Progenitor cell of endocrine pancreas (in vitro differentiated cells): ENCODE measurements around the gene RNF126. TPM values are rescaled to one million over a fixed set of nuclear protein-coding genes. Genes with fewer than 3 reads are reported as not detected.
"Not testable (repeated sequence)": the region's sequence is repeated elsewhere in the genome, so short reads cannot be mapped to it uniquely, and the experiment has no call there.

ENCODE experiments used
- DNase-seq: peaks from one replicate; pipeline ENCODE4 v3.0.0; 2021; ENCODE audit warnings: low spot score; ENCODE audit not compliant: unreplicated experiment
- H3K27ac Mint-ChIP-seq: 2 replicates; pipeline ENCODE4 v1.8.0; 2021; ENCODE audit warnings: mild to moderate bottlenecking, moderate library complexity, mixed read lengths
- H3K27me3 Mint-ChIP-seq: 2 replicates; pipeline ENCODE4 v1.8.0; 2021; ENCODE audit warnings: mixed read lengths
- H3K36me3 Mint-ChIP-seq: 2 replicates; pipeline ENCODE4 v1.8.0; 2022; ENCODE audit warnings: mixed read lengths; ENCODE audit not compliant: insufficient read depth
- H3K4me1 Mint-ChIP-seq: 2 replicates; pipeline ENCODE4 v1.8.0; 2021; ENCODE audit warnings: low read depth, mixed read lengths
- H3K4me3 Mint-ChIP-seq: 2 replicates; pipeline ENCODE4 v1.8.0; 2021; ENCODE audit warnings: low read depth, mild to moderate bottlenecking, moderate library complexity, mixed read lengths
- H3K9me3 Mint-ChIP-seq: 2 replicates; pipeline ENCODE4 v1.8.0; 2021; ENCODE audit warnings: low read depth, mixed read lengths
- CTCF ChIP-seq: fragments of 200-600 bp; sonication (generic); IDR thresholded peaks from one replicate; pipeline ENCODE4 v1.5.0; 2021; ENCODE audit warnings: antibody characterized with exemption, mild to moderate bottlenecking; ENCODE audit not compliant: unreplicated experiment
- total RNA-seq: library from RNA; stranded (reverse); gene quantifications from 2 replicates; pipeline ENCODE4 v1.2.1, GENCODE V29; 2021

The RNF126 gene
- total RNA-seq, 1 donor from 2014 or later = 37.3 TPM

GRCh38 chr19:610801-611480 is 52.1 kb downstream of the RNF126 start:
- TF ChIP-seq CTCF = no peak
- no peak overlapping the region for H3K27ac Mint-ChIP-seq
- no peaks in the 10 kb centered on the region for H3K9me3 Mint-ChIP-seq
- no peak overlapping the region for H3K4me3 Mint-ChIP-seq
- no peaks in the 10 kb centered on the region for H3K27me3 Mint-ChIP-seq
- H3K36me3 Mint-ChIP-seq = peaks cover 9% of the 10 kb centered on the region
- DNase-seq = no peak
- no peaks in the 10 kb centered on the region for H3K4me1 Mint-ChIP-seq

- no peak for DNase-seq
- Mint-ChIP-seq H3K27me3 (no peaks in the 10 kb centered on the region), H3K36me3 (peaks cover 5% of the 10 kb centered on the region), H3K4me3 (no peak overlapping the region), H3K9me3 (no peaks in the 10 kb centered on the region), H3K4me1 (no peaks in the 10 kb centered on the region), H3K27ac (no peak overlapping the region)
- no peak for TF ChIP-seq CTCF
These were observed 52.8 kb downstream of the RNF126 start for GRCh38 chr19:610071-610800.

GRCh38 chr19:609004-609346 is 54.0 kb downstream of the RNF126 start:
- no peaks in the 10 kb centered on the region for H3K27me3 Mint-ChIP-seq
- H3K36me3 Mint-ChIP-seq = no peaks in the 10 kb centered on the region
- no peak overlapping the region for H3K4me3 Mint-ChIP-seq
- DNase-seq = no peak
- no peak overlapping the region for H3K27ac Mint-ChIP-seq
- H3K9me3 Mint-ChIP-seq = no peaks in the 10 kb centered on the region
- no peak for TF ChIP-seq CTCF
- H3K4me1 Mint-ChIP-seq = no peaks in the 10 kb centered on the region

GRCh38 chr19:608155-609003 is 54.6 kb downstream of the RNF126 start:
- H3K4me3 Mint-ChIP-seq = no peak overlapping the region
- no peak overlapping the region for H3K27ac Mint-ChIP-seq
- no peak for TF ChIP-seq CTCF
- H3K9me3 Mint-ChIP-seq = no peaks in the 10 kb centered on the region
- no peaks in the 10 kb centered on the region for H3K27me3 Mint-ChIP-seq
- no peaks in the 10 kb centered on the region for H3K4me1 Mint-ChIP-seq
- no peaks in the 10 kb centered on the region for H3K36me3 Mint-ChIP-seq
- no peak for DNase-seq

GRCh38 chr19:607301-608154 is 55.5 kb downstream of the RNF126 start:
- no peak overlapping the region for H3K4me3 Mint-ChIP-seq
- H3K9me3 Mint-ChIP-seq = no peaks in the 10 kb centered on the region
- no peak for DNase-seq
- H3K27me3 Mint-ChIP-seq = peaks cover 1% of the 10 kb centered on the region
- no peak overlapping the region for H3K27ac Mint-ChIP-seq
- H3K36me3 Mint-ChIP-seq = no peaks in the 10 kb centered on the region
- TF ChIP-seq CTCF = no peak
- no peaks in the 10 kb centered on the region for H3K4me1 Mint-ChIP-seq

- H3K27me3 Mint-ChIP-seq, H3K27ac Mint-ChIP-seq, DNase-seq, H3K4me3 Mint-ChIP-seq, H3K9me3 Mint-ChIP-seq, H3K36me3 Mint-ChIP-seq, H3K4me1 Mint-ChIP-seq: not testable (repeated sequence)
These were observed 57.7 kb downstream of the RNF126 start for GRCh38 chr19:605061-605971.
